Ovary (tissue), 3 donors: ENCODE results near the gene MPHOSPH8.

ENCODE experiments used
- POLR2A ChIP-seq: fragments of 450-650 bp; IDR thresholded peaks from one replicate; pipeline ENCODE4 v1.6.1; 2017; ENCODE audit warnings: antibody characterized with exemption, mild to moderate bottlenecking, moderate library complexity
- TF ChIP-seq, protein P1 (sequence below), 3 donors: fragments of 450-650 bp in 2 of 3; fragments of 200-600 bp in 1 of 3; IDR thresholded peaks; one replicate each; pipeline versions ENCODE4 v1.5.1 to v1.8.0; 2016 to 2022; ENCODE audit warnings: antibody characterized with exemption in 3 of 3, mild to moderate bottlenecking in 1 of 3
- donor health status: DM: no; HTN: no; CAD: no.

DNA sequence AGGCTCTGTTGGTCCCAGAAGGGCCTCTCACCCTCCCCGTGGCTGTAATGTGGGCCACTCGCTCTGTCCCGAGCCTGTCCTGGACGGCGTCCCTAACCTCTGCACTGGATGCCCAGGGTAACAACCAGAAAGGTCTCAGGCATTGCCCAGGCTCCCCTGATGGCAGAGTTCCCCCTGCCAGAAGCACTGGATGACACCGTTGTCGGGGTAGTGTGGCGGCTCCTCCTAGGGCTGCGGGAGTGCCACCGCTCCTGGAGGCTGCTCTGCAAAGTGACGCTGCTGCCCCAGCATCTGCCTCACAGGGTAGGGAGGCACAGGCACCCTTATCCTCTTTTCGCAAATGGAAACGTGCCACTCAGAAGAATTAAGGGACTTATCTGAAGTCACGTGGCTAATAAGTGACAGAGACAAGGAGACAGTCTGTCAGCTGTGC, 32.0 kb downstream of the MPHOSPH8 start:
- TF ChIP-seq, protein P1, sequence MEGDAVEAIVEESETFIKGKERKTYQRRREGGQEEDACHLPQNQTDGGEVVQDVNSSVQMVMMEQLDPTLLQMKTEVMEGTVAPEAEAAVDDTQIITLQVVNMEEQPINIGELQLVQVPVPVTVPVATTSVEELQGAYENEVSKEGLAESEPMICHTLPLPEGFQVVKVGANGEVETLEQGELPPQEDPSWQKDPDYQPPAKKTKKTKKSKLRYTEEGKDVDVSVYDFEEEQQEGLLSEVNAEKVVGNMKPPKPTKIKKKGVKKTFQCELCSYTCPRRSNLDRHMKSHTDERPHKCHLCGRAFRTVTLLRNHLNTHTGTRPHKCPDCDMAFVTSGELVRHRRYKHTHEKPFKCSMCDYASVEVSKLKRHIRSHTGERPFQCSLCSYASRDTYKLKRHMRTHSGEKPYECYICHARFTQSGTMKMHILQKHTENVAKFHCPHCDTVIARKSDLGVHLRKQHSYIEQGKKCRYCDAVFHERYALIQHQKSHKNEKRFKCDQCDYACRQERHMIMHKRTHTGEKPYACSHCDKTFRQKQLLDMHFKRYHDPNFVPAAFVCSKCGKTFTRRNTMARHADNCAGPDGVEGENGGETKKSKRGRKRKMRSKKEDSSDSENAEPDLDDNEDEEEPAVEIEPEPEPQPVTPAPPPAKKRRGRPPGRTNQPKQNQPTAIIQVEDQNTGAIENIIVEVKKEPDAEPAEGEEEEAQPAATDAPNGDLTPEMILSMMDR (IDR thresholded peaks at IDR 0.05), result no peak
- TF ChIP-seq POLR2A, result no peak
